H9 (cell line): ENCODE data around the gene EXOC3L4. TPM values are rescaled to one million over a fixed set of nuclear protein-coding genes. Genes with fewer than 3 reads are reported as not detected.

Source experiments
- DNase-seq: peaks from one replicate; pipeline ENCODE4 v3.0.0-alpha.2; 2017
- H2AFZ ChIP-seq: one replicate; pipeline ENCODE4 v1.6.1; 2013; ENCODE audit warnings: mild to moderate bottlenecking, low read length, control low read depth, moderate library complexity
- H2AK5ac ChIP-seq: 2 replicates; pipeline ENCODE4 v1.6.1; 2013; ENCODE audit warnings: low read length, control low read depth, mixed read lengths; ENCODE audit not compliant: insufficient read length
- H2BK120ac ChIP-seq: one replicate; pipeline ENCODE4 v1.6.1; 2013; ENCODE audit warnings: low read depth, mild to moderate bottlenecking, low read length, control low read depth, inconsistent platforms; ENCODE audit not compliant: poor library complexity, severe bottlenecking
- H2BK12ac ChIP-seq: 2 replicates; pipeline ENCODE4 v1.6.1; 2013; ENCODE audit warnings: low read length, control low read depth, mixed read lengths, low read depth; ENCODE audit not compliant: insufficient read length
- H2BK15ac ChIP-seq: 2 replicates; pipeline ENCODE4 v1.6.1; 2013; ENCODE audit warnings: low read depth, low read length, control low read depth
- H2BK20ac ChIP-seq: one replicate; pipeline ENCODE4 v1.6.1; 2013; ENCODE audit warnings: low read depth, mild to moderate bottlenecking, low read length, control low read depth, inconsistent platforms; ENCODE audit not compliant: poor library complexity, severe bottlenecking
- H2BK5ac ChIP-seq: 2 replicates; pipeline ENCODE4 v1.6.1; 2013; ENCODE audit warnings: low read length, control low read depth, mixed read lengths; ENCODE audit not compliant: insufficient read length
- H3K14ac ChIP-seq: 2 replicates; pipeline ENCODE4 v1.6.1; 2013; ENCODE audit warnings: low read length, control low read depth; ENCODE audit not compliant: insufficient read depth
- H3K18ac ChIP-seq: 2 replicates; pipeline ENCODE4 v1.6.1; 2013; ENCODE audit warnings: low read depth, mild to moderate bottlenecking, mixed read lengths, low read length, control low read depth; ENCODE audit not compliant: insufficient read length
- H3K23ac ChIP-seq: 2 replicates; pipeline ENCODE4 v1.6.1; 2013; ENCODE audit warnings: low read length, control low read depth, mixed read lengths, low read depth; ENCODE audit not compliant: insufficient read length
- H3K23me2 ChIP-seq: 2 replicates; pipeline ENCODE4 v1.6.1; 2013; ENCODE audit warnings: low read depth, mild to moderate bottlenecking, mixed read lengths, low read length, control low read depth; ENCODE audit not compliant: insufficient read length, poor library complexity, severe bottlenecking
- H3K27ac ChIP-seq: 2 replicates; pipeline ENCODE4 v1.5.1; 2013; ENCODE audit warnings: low read length, control low read depth, mixed read lengths, low read depth; ENCODE audit not compliant: insufficient read length
- H3K27me3 ChIP-seq: 2 replicates; pipeline ENCODE4 v1.6.1; 2013; ENCODE audit warnings: low read length, control low read depth, inconsistent platforms; ENCODE audit not compliant: insufficient read depth
- H3K4ac ChIP-seq: 2 replicates; pipeline ENCODE4 v1.6.1; 2013; ENCODE audit warnings: low read depth, mild to moderate bottlenecking, control low read depth, inconsistent platforms, low read length, moderate library complexity
- H3K4me1 ChIP-seq: 2 replicates; pipeline ENCODE4 v1.6.1; 2013; ENCODE audit warnings: low read length, control low read depth, inconsistent platforms; ENCODE audit not compliant: insufficient read depth
- H3K4me2 ChIP-seq: 2 replicates; pipeline ENCODE4 v1.6.1; 2013; ENCODE audit warnings: low read length, control low read depth, mixed read lengths; ENCODE audit not compliant: insufficient read length, insufficient read depth
- H3K56ac ChIP-seq: 2 replicates; pipeline ENCODE4 v1.6.1; 2013; ENCODE audit warnings: low read depth, mild to moderate bottlenecking, mixed read lengths, low read length, control low read depth; ENCODE audit not compliant: insufficient read length
- H3K79me1 ChIP-seq: 2 replicates; pipeline ENCODE4 v1.6.1; 2013; ENCODE audit warnings: low read depth, mild to moderate bottlenecking, moderate library complexity, low read length, control low read depth, inconsistent platforms; ENCODE audit not compliant: insufficient read depth, poor library complexity, severe bottlenecking
- H3K79me2 ChIP-seq: 2 replicates; pipeline ENCODE4 v1.6.1; 2013; ENCODE audit warnings: low read length, control low read depth, inconsistent platforms; ENCODE audit not compliant: insufficient read depth
- H3K9ac ChIP-seq: 2 replicates; pipeline ENCODE4 v1.6.1; 2013; ENCODE audit warnings: low read length, control low read depth, mixed read lengths; ENCODE audit not compliant: insufficient read length; ENCODE audit errors: extremely low read depth
- H3K9me3 ChIP-seq: one replicate; pipeline ENCODE4 v1.6.1; 2013; ENCODE audit warnings: low read depth, low read length, inconsistent platforms; ENCODE audit not compliant: control insufficient read depth
- H3T11ph ChIP-seq: one replicate; pipeline ENCODE4 v1.6.1; 2013; ENCODE audit warnings: mild to moderate bottlenecking, low read length, control low read depth, inconsistent platforms
- H4K20me1 ChIP-seq: one replicate; pipeline ENCODE4 v1.6.1; 2013; ENCODE audit not compliant: control insufficient read depth, insufficient read length, insufficient read depth
- H4K5ac ChIP-seq: 2 replicates; pipeline ENCODE4 v1.6.1; 2013; ENCODE audit warnings: low read depth, mild to moderate bottlenecking, mixed read lengths, low read length, control low read depth; ENCODE audit not compliant: insufficient read length
- H4K8ac ChIP-seq: replicated peaks from 2 replicates; pipeline ENCODE4 v1.6.1; 2013; ENCODE audit warnings: low read length, control low read depth, mixed read lengths, low read depth; ENCODE audit not compliant: insufficient read length
- H4K91ac ChIP-seq: 2 replicates; pipeline ENCODE4 v1.6.1; 2013; ENCODE audit warnings: low read depth, mild to moderate bottlenecking, moderate library complexity, mixed read lengths, low read length, control low read depth; ENCODE audit not compliant: insufficient read length
- H3K27ac Mint-ChIP-seq, 3 experiments: 2 replicates in 2 of 3; 3 replicates in 1 of 3; pipeline ENCODE4 v1.8.0; 2020 to 2021; ENCODE audit warnings: mixed read lengths in 3 of 3, mild to moderate bottlenecking in 1 of 3, moderate library complexity in 1 of 3
- H3K27me3 Mint-ChIP-seq: 2 replicates; pipeline ENCODE4 v1.8.0; 2021; ENCODE audit warnings: low read depth, mild to moderate bottlenecking, moderate library complexity, mixed read lengths
- H3K36me3 Mint-ChIP-seq, 3 experiments: 2 replicates in 2 of 3; 3 replicates in 1 of 3; pipeline ENCODE4 v1.8.0; 2020 to 2021; ENCODE audit warnings: low read depth in 3 of 3, mixed read lengths in 3 of 3; ENCODE audit not compliant: insufficient read depth in 1 of 3
- H3K4me1 Mint-ChIP-seq, 2 experiments: 2 replicates each; pipeline ENCODE4 v1.8.0; 2020; ENCODE audit warnings: mixed read lengths in 2 of 2
- H3K4me3 Mint-ChIP-seq, 2 experiments: 2 replicates in 1 of 2; 3 replicates in 1 of 2; pipeline ENCODE4 v1.8.0; 2020 to 2021; ENCODE audit warnings: mild to moderate bottlenecking in 2 of 2, mixed read lengths in 2 of 2, moderate library complexity in 1 of 2
- H3K9me3 Mint-ChIP-seq, 2 experiments: 2 replicates in 1 of 2; 3 replicates in 1 of 2; pipeline ENCODE4 v1.8.0; 2020; ENCODE audit warnings: mild to moderate bottlenecking in 2 of 2, mixed read lengths in 2 of 2, moderate library complexity in 1 of 2
- WGBS: extraction: QIAGEN DNeasy Blood & Tissue Kit; methylation state at CpG from one replicate; pipeline ENCODE4 v1.1.7; 2013; ENCODE audit warnings: missing lambda C conversion rate, low lambda C conversion rate, mixed read lengths; ENCODE audit not compliant: insufficient read length; ENCODE audit errors: extremely low coverage; 5-methylcytosine and 5-hydroxymethylcytosine counted together
- total RNA-seq: library from RNA; stranded (reverse); gene quantifications from 2 replicates; pipeline ENCODE4 v1.2.1, GENCODE V29; 2021
- TF ChIP-seq, protein P1 (sequence below): fragments of 200-600 bp; sonication (generic); conservative IDR thresholded peaks from 3 replicates; pipeline ENCODE4 v1.8.0; 2021; ENCODE audit warnings: antibody characterized with exemption, mild to moderate bottlenecking

The EXOC3L4 gene
- total RNA-seq, 1 experiment from 2014 or later, result 0.42 TPM

DNA sequence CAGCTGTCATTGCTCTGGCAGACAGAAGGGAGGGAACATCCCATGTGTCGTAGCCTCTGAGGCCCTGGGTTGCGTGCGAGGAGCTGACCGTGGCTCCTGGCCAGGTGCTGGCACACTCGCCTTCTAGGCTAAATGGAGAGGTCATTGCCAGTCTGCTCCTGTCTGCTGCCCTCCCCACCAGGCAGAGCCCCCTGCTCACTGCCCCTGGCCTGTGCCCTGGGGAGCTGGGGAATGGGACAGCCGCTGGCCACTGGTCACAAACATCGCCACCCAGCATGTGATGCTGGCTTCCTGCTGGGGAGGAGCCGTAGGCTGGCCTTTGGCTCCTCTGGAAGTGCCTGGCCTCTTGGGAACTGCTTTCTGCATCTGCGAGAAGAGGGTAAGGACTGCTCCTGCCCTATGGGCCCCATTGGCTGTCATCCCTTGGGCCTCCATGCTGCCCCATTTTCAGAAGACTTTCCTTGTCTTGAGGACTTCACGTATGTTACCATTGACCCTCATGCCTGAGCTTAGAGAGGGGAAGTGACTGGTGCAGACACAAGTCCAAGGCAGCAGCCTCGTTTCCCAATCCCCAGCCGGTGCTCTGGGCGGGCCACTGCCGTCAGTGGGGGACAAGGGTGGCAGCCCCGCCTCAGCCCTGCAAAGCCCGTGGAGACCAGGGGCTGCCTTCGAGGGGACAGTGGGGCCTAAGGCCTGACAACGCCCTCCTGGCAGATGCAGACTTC is 26.8 kb downstream of the EXOC3L4 start:
- no peak overlapping the region for H2BK15ac ChIP-seq
- H3K4me1 Mint-ChIP-seq, result peaks cover 17 to 21% of the 10 kb centered on the region in 2 experiments
- WGBS, result no CpG with 5 or more reads among the region's 18 CpGs
- no peak overlapping the region for H2AK5ac ChIP-seq
- H2AFZ ChIP-seq, result no peak overlapping the region
- no peak overlapping the region for H3K27ac ChIP-seq
- H3K4me2 ChIP-seq, result no peak overlapping the region
- H2BK120ac ChIP-seq, result no peak overlapping the region
- no peak overlapping the region for H3K4ac ChIP-seq
- TF ChIP-seq, protein P1, sequence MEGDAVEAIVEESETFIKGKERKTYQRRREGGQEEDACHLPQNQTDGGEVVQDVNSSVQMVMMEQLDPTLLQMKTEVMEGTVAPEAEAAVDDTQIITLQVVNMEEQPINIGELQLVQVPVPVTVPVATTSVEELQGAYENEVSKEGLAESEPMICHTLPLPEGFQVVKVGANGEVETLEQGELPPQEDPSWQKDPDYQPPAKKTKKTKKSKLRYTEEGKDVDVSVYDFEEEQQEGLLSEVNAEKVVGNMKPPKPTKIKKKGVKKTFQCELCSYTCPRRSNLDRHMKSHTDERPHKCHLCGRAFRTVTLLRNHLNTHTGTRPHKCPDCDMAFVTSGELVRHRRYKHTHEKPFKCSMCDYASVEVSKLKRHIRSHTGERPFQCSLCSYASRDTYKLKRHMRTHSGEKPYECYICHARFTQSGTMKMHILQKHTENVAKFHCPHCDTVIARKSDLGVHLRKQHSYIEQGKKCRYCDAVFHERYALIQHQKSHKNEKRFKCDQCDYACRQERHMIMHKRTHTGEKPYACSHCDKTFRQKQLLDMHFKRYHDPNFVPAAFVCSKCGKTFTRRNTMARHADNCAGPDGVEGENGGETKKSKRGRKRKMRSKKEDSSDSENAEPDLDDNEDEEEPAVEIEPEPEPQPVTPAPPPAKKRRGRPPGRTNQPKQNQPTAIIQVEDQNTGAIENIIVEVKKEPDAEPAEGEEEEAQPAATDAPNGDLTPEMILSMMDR, result no peak
- H4K20me1 ChIP-seq, result peaks cover 5% of the 10 kb centered on the region
- DNase-seq, result peak; percentile 53
- H2BK12ac ChIP-seq, result no peak overlapping the region
- H3K9ac ChIP-seq, result no peak overlapping the region
- H4K8ac ChIP-seq, result no peak overlapping the region
- H4K5ac ChIP-seq, result no peak overlapping the region
- peaks cover 4% of the 10 kb centered on the region; the same call in 1 of the 2 replicates for H3K4me1 ChIP-seq
- H3K23ac ChIP-seq, result no peak overlapping the region
- no peak overlapping the region for H3K56ac ChIP-seq
- H3K27me3 Mint-ChIP-seq, result peaks cover 26% of the 10 kb centered on the region
- H2BK5ac ChIP-seq, result no peak overlapping the region
- no peak overlapping the region for H3K4me3 Mint-ChIP-seq
- H3K18ac ChIP-seq, result no peak overlapping the region
- no peaks in the 10 kb centered on the region for H3K27me3 ChIP-seq
- no peaks in the 10 kb centered on the region for H3K79me1 ChIP-seq
- no peaks in the 10 kb centered on the region for H3K79me2 ChIP-seq
- H3K36me3 Mint-ChIP-seq, result peaks cover 0 to 3% (median 0%) of the 10 kb centered on the region in 3 experiments; a peak in 2 of 7 replicates
- no peaks in the 10 kb centered on the region for H3K9me3 Mint-ChIP-seq
- H3K27ac Mint-ChIP-seq, result no peak overlapping the region
- no peak overlapping the region; the same call in 1 of the 2 replicates for H3K14ac ChIP-seq
- no peaks in the 10 kb centered on the region for H3K23me2 ChIP-seq
- no peak overlapping the region for H3T11ph ChIP-seq
- H4K91ac ChIP-seq, result no peak overlapping the region
- no peak overlapping the region for H2BK20ac ChIP-seq
- no peaks in the 10 kb centered on the region for H3K9me3 ChIP-seq
